Glomerular endothelial cell (primary cell): ENCODE data around the gene CACNA1E. TPM values are rescaled to one million over a fixed set of nuclear protein-coding genes. Genes with fewer than 3 reads are reported as not detected.
"Not testable (repeated sequence)": the region's sequence is repeated elsewhere in the genome, so short reads cannot be mapped to it uniquely, and the experiment has no call there.

ENCODE experiments used
- DNase-seq: peaks from one replicate; pipeline ENCODE4 v3.0.0-alpha.2; 2011; ENCODE audit warnings: low read depth, low spot score; ENCODE audit errors: extremely low read depth
- total RNA-seq: library from RNA; depleted of rRNA; stranded (reverse); fragments of >200 nt; gene quantifications from 2 replicates; pipeline ENCODE4 v1.2.3, GENCODE V29; 2015

CACNA1E gene
- total RNA-seq, 1 donor from 2014 or later = not detected

DNA sequence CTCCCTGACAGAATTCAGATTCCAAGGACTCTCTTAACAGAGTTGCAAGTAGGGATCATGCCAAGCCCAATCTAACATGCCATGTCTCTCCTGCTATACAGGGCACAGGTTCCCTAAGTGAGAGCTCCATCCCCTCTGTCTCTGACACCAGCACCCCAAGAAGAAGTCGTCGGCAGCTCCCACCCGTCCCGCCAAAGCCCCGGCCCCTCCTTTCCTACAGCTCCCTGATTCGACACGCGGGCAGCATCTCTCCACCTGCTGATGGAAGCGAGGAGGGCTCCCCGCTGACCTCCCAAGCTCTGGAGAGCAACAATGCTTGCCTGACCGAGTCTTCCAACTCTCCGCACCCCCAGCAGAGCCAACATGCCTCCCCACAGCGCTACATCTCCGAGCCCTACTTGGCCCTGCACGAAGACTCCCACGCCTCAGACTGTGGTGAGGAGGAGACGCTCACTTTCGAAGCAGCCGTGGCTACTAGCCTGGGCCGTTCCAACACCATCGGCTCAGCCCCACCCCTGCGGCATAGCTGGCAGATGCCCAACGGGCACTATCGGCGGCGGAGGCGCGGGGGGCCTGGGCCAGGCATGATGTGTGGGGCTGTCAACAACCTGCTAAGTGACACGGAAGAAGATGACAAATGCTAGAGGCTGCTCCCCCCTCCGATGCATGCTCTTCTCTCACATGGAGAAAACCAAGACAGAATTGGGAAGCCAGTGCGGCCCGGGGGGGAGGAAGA is 315.0 kb downstream of the CACNA1E start:
- no peak for DNase-seq

GRCh38 chr1:181801617-181802016 is 318.3 kb downstream of the CACNA1E start:
- DNase-seq = no peak

- DNase-seq = no peak
Observed at GRCh38 chr1:181802466-181802865, 319.1 kb downstream of the CACNA1E start.

DNA sequence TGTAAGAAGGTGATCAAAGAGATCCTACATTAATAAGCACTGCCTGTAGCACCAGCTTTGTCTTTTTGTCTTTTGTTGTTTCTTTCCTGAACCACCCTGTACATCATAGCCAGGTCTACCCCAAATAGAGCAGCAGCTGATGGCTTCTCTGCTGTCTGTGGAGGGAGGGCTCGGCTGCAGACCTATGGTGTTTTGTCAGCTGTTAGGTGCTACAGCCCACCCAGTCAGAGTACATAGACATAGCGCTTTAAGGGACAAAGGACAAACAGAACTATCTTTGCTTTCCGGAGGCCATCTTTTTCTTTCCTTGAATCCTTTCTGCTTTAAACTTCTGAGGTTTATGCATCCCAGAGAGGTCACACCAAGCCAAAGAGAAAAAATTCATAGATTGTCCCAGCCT is 320.1 kb downstream of the CACNA1E start:
- no peak for DNase-seq

DNA sequence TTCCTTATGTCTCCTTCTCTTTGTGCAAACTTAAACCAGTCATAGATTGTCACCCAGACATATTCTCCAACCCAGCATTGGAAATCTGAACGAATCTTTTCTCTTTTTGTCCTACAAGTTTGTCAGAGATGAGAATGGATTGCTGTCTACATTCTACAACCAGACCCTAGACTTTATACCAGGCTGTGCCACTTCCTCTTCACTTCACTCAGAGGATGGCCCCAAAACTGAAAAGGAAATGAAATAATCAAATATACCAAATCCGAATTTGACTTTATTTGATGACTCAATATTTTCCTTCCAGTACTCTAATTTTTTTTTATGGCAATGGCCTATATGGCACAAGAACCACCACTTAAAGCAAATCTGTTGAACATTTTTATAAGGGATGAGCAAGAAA is 321.7 kb downstream of the CACNA1E start:
- no peak for DNase-seq

DNA sequence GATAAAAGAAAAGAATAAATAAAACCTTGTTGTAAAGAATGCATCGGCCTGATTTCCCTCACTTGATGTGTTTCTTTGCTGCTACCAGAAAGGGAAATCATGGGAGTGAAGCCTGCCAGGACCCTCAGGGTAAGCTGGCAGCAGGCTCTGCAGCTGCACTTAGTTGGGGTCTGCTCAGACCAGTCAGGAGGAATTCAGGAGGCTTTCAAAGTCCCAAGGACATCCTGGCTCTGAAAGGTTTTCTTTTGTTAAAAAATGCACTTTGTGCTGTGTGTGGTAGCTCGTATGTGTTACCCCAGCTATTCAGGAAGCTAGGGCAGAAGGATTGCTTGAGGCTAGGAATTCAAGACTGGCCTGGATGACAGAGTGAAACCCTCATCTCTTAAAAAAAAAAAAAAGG is 323.4 kb downstream of the CACNA1E start:
- DNase-seq = no peak

DNA sequence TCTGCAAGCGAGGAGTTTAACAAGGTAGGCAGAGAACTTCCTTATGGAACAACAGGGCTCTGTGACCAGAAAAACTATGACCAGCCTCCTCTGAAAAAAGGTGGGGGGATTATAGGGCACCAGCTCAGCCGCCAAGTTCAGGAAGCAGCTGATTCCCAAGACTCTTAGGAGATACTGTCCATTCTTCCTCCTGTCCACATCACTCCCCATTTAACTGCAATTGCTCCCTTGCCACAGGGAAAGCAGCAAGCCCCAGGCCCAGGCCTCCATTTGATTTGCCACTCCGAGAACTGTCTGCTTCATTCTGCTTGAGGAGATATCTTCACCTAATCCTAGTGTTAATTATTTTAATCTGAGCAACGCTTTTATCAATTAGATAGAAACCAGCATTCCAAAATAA is 323.9 kb downstream of the CACNA1E start:
- no peak for DNase-seq

- DNase-seq = no peak
Observed at GRCh38 chr1:181809991-181810545, 326.8 kb downstream of the CACNA1E start.

DNA sequence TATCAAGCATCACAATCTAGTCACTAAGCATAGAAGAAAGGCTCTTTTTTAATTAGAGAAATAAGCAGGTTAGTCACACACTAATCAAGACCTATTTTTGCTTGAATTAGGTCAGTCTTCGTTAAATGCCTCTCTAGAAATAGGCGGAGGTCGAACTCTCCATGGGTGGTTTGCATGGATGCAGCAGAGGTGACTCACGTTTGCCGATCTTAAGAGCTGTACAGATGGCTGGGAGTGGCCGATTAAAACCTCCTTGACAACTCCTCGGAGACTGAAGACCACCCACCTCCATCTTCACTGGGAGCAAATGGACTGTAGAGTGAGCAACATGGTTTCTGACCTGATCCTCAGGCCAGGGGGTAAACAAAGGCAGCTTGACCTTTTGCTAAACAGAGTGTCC is 328.9 kb downstream of the CACNA1E start:
- DNase-seq = no peak

GRCh38 chr1:181813266-181813665 is 329.9 kb downstream of the CACNA1E start:
- no peak for DNase-seq

DNA sequence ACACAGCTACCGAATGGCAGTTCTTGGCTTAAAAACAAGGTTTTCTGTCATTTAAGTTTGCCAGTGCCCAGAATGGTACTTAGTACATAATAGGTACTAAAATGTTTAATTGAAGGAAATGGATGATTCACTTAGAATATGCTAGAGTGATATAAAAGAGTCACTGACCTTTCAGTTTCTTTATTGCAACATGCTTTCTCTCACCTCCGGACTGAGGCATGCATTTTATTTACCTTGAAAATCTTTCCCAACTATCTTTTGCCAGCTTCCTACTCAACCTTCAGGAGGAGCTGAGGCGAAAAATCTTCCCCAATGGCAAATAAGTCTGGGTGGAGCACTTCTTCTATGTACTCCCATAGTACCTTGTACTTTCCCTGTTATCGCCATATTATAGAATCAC is 333.3 kb downstream of the CACNA1E start:
- no peak for DNase-seq

- DNase-seq = no peak
Observed at GRCh38 chr1:181817091-181817490, 333.8 kb downstream of the CACNA1E start.

GRCh38 chr1:181818459-181818858 is 335.1 kb downstream of the CACNA1E start:
- DNase-seq = no peak

- no peak for DNase-seq
Observed at GRCh38 chr1:181818943-181819342, 335.6 kb downstream of the CACNA1E start.

- no peak for DNase-seq
Observed at GRCh38 chr1:181821701-181822100, 338.4 kb downstream of the CACNA1E start.

- not testable (repeated sequence) for DNase-seq
Observed at GRCh38 chr1:181832173-181832880, 349.0 kb downstream of the CACNA1E start.

- no peak for DNase-seq
Observed at GRCh38 chr1:181846001-181846645, 362.8 kb downstream of the CACNA1E start.

GRCh38 chr1:181846681-181847080 is 363.4 kb downstream of the CACNA1E start:
- DNase-seq = no peak

GRCh38 chr1:181849071-181849470 is 365.8 kb downstream of the CACNA1E start:
- no peak for DNase-seq

DNA sequence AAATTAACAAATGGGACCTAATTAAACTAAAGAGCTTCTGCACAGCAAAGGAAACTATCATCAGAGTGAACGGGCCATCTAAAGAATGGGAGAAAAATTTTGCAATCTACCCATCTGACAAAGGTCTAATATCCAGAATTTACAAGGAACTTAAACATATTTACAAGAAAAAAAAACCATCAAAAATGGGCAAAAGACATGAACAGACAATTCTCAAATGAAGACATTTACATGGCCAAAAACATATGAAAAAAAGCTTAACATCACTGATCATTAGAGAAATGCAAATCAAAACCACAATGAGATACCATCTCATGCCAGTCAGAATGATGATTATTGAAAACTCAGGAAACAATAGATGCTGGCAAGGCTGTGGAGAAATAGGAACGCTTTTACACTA is 370.9 kb downstream of the CACNA1E start:
- DNase-seq = not testable (repeated sequence)

DNA sequence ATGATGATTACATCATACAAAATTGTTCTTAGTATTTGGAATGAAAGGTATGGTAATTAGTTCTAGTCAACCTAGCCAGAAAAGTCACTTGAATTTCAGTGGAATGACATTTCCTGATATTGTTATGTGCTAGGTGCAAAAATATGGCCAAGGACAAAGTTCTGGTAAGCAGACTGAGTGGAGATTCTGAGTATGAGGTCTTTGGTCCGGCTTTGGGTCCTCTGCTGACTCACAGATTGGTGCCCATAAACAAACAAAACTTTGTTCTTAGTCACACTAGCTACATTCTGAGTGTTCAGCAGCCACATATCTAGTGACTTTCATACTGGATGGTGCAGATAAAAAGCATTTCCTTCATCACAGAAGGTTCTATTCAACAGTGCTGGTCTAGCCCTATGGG is 372.1 kb downstream of the CACNA1E start:
- no peak for DNase-seq
